HT1080 (cell line): Measurements from ENCODE around the gene ZPBP2. TPM values are rescaled to one million over a fixed set of nuclear protein-coding genes. Genes with fewer than 3 reads are reported as not detected.

ENCODE experiments used
- DNase-seq: peaks from one replicate; pipeline ENCODE4 v3.0.0-alpha.2; 2015; ENCODE audit warnings: low read depth
- small RNA-seq: library from RNA; depleted of rRNA; stranded (forward); fragments of <200 nt; gene quantifications from one replicate; pipeline ENCODE3, GENCODE V24; 2014
- total RNA-seq: library from RNA; depleted of rRNA; stranded (reverse); fragments of >200 nt; shearing (Covaris generic); gene quantifications from 2 replicates; pipeline ENCODE4 v1.2.3, GENCODE V29; 2014; rRNA removed

The ZPBP2 gene
- total RNA-seq, 1 experiment from 2014 or later = not detected

GRCh38 chr17:39908789-39909352, 40.9 kb downstream of the ZPBP2 start:
- no peak for DNase-seq

GRCh38 chr17:39913989-39914388, 46.0 kb downstream of the ZPBP2 start:
- DNase-seq = no peak

- DNase-seq = no peak
Measured at GRCh38 chr17:39915559-39915958, 47.6 kb downstream of the ZPBP2 start.

- DNase-seq = no peak
Measured at GRCh38 chr17:39916918-39917317, 48.9 kb downstream of the ZPBP2 start.

- DNase-seq = no peak
Measured at GRCh38 chr17:39919087-39919683, 51.2 kb downstream of the ZPBP2 start.

- no peak for DNase-seq
Measured at GRCh38 chr17:39920218-39921210, 52.5 kb downstream of the ZPBP2 start.

- no peak for DNase-seq
Measured at GRCh38 chr17:39921323-39921722, 53.3 kb downstream of the ZPBP2 start.

GRCh38 chr17:39922006-39922405, 54.0 kb downstream of the ZPBP2 start:
- DNase-seq = no peak

- DNase-seq = no peak
Measured at GRCh38 chr17:39923230-39923629, 55.2 kb downstream of the ZPBP2 start.

GRCh38 chr17:39923836-39924690, 56.1 kb downstream of the ZPBP2 start:
- DNase-seq = peak; percentile 38

GRCh38 chr17:39924691-39925055, 56.7 kb downstream of the ZPBP2 start:
- no peak for DNase-seq

GRCh38 chr17:39925282-39926134, 57.5 kb downstream of the ZPBP2 start:
- DNase-seq = no peak

- DNase-seq = no peak
Measured at GRCh38 chr17:39926135-39926587, 58.2 kb downstream of the ZPBP2 start.

- DNase-seq = no peak
Measured at GRCh38 chr17:39926588-39927100, 58.6 kb downstream of the ZPBP2 start.

Small RNA genes lying within 50 kb of the gene (small RNA-seq; reads per million reads assigned to genes)
- not detected for gene AC090844.1

Other genes starting within 250 kb of the ZPBP2 start
- gene PPP1R1B, start 241.2 kb upstream of the ZPBP2 start, total RNA-seq = 0.30 TPM in 1 of 2 replicates, not detected in the other
- gene STARD3, start 231.1 kb upstream of the ZPBP2 start, total RNA-seq = 37.5 and 71.5 TPM in 2 replicates
- gene TCAP, start 202.9 kb upstream of the ZPBP2 start, total RNA-seq = 1.00 TPM in 1 of 2 replicates, not detected in the other
- not detected in 2 replicates for gene PNMT, start 199.7 kb upstream of the ZPBP2 start, total RNA-seq
- gene PGAP3, start 180.1 kb upstream of the ZPBP2 start, total RNA-seq = 4.3 and 6.2 TPM in 2 replicates
- gene ERBB2, start 168.1 kb upstream of the ZPBP2 start, total RNA-seq = 17.1 and 17.8 TPM in 2 replicates
- 44.2 and 58.1 TPM in 2 replicates for gene MIEN1, start 137.7 kb upstream of the ZPBP2 start, total RNA-seq
- gene GRB7, start 130.3 kb upstream of the ZPBP2 start, total RNA-seq = 0.07 TPM in 1 of 2 replicates, not detected in the other
- not detected in 2 replicates for gene IKZF3, start 3.9 kb upstream of the ZPBP2 start, total RNA-seq
- gene GSDMB, start 50.4 kb downstream of the ZPBP2 start, total RNA-seq = 0.03 and 0.30 TPM in 2 replicates
- 19.6 and 20.9 TPM in 2 replicates for gene ORMDL3, start 59.4 kb downstream of the ZPBP2 start, total RNA-seq
- gene LRRC3C, start 59.5 kb downstream of the ZPBP2 start, total RNA-seq = not detected in 2 replicates
- not detected in 2 replicates for gene GSDMA, start 94.8 kb downstream of the ZPBP2 start, total RNA-seq
- 229 and 243 TPM in 2 replicates for gene PSMD3, start 112.6 kb downstream of the ZPBP2 start, total RNA-seq
- not detected in 2 replicates for gene CSF3, start 147.2 kb downstream of the ZPBP2 start, total RNA-seq
- gene MED24, start 186.2 kb downstream of the ZPBP2 start, total RNA-seq = 35.9 and 38.3 TPM in 2 replicates
- 12.6 and 14.8 TPM in 2 replicates for gene THRA, start 194.8 kb downstream of the ZPBP2 start, total RNA-seq
- gene NR1D1, start 232.4 kb downstream of the ZPBP2 start, total RNA-seq = 1.8 and 2.8 TPM in 2 replicates